ENCODE results near the gene KRTAP4-8.

GRCh38 chr17:41126412-41126811 is 28.5 kb upstream of the KRTAP4-8 start:
- TF ChIP-seq CTCF (tag by site-specific recombination; IDR thresholded peaks at IDR 0.05) (no peak), MYNN (tag by site-specific recombination; IDR thresholded peaks at IDR 0.05; ENCODE audit: borderline replicate concordance) (no peak), KLF10 (tag by site-specific recombination; IDR thresholded peaks at IDR 0.05) (no peak), ZNF274 (IDR thresholded peaks at IDR 0.05; ENCODE audit: low read length) (no peak), ZNF274 (tag by site-specific recombination; IDR thresholded peaks at IDR 0.05; ENCODE audit: borderline replicate concordance) (no peak), ZNF785 (tag by site-specific recombination; IDR thresholded peaks at IDR 0.05) (no peak), TCF7L2 (IDR thresholded peaks at IDR 0.05; ENCODE audit: borderline replicate concordance, low read depth, low read length) (no peak), ZNF239 (tag by site-specific recombination; IDR thresholded peaks at IDR 0.05) (no peak)
- TF ChIP-seq, protein P1, sequence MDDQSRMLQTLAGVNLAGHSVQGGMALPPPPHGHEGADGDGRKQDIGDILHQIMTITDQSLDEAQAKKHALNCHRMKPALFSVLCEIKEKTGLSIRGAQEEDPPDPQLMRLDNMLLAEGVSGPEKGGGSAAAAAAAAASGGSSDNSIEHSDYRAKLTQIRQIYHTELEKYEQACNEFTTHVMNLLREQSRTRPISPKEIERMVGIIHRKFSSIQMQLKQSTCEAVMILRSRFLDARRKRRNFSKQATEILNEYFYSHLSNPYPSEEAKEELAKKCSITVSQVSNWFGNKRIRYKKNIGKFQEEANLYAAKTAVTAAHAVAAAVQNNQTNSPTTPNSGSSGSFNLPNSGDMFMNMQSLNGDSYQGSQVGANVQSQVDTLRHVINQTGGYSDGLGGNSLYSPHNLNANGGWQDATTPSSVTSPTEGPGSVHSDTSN (CRISPR knock-in tag; IDR thresholded peaks at IDR 0.05): no peak
- TF ChIP-seq, protein P2, sequence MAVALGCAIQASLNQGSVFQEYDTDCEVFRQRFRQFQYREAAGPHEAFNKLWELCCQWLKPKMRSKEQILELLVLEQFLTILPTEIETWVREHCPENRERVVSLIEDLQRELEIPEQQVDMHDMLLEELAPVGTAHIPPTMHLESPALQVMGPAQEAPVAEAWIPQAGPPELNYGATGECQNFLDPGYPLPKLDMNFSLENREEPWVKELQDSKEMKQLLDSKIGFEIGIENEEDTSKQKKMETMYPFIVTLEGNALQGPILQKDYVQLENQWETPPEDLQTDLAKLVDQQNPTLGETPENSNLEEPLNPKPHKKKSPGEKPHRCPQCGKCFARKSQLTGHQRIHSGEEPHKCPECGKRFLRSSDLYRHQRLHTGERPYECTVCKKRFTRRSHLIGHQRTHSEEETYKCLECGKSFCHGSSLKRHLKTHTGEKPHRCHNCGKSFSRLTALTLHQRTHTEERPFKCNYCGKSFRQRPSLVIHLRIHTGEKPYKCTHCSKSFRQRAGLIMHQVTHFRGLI (tag by site-specific recombination; IDR thresholded peaks at IDR 0.05): no peak
- TF ChIP-seq, protein P3, sequence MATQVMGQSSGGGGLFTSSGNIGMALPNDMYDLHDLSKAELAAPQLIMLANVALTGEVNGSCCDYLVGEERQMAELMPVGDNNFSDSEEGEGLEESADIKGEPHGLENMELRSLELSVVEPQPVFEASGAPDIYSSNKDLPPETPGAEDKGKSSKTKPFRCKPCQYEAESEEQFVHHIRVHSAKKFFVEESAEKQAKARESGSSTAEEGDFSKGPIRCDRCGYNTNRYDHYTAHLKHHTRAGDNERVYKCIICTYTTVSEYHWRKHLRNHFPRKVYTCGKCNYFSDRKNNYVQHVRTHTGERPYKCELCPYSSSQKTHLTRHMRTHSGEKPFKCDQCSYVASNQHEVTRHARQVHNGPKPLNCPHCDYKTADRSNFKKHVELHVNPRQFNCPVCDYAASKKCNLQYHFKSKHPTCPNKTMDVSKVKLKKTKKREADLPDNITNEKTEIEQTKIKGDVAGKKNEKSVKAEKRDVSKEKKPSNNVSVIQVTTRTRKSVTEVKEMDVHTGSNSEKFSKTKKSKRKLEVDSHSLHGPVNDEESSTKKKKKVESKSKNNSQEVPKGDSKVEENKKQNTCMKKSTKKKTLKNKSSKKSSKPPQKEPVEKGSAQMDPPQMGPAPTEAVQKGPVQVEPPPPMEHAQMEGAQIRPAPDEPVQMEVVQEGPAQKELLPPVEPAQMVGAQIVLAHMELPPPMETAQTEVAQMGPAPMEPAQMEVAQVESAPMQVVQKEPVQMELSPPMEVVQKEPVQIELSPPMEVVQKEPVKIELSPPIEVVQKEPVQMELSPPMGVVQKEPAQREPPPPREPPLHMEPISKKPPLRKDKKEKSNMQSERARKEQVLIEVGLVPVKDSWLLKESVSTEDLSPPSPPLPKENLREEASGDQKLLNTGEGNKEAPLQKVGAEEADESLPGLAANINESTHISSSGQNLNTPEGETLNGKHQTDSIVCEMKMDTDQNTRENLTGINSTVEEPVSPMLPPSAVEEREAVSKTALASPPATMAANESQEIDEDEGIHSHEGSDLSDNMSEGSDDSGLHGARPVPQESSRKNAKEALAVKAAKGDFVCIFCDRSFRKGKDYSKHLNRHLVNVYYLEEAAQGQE (tag by site-specific recombination; IDR thresholded peaks at IDR 0.05): no peak
